Activated naive CD8-positive, alpha-beta T cell treated with anti-CD3 and anti-CD28 coated beads for 36 hours (primary cell): ENCODE measurements around the gene WFDC1. TPM values are rescaled to one million over a fixed set of nuclear protein-coding genes. Genes with fewer than 3 reads are reported as not detected.

Experiments
- DNase-seq: peaks from one replicate; pipeline ENCODE4 v3.0.0; 2021
- H3K27ac Mint-ChIP-seq: one replicate; pipeline ENCODE4 v1.8.0; 2022; ENCODE audit warnings: mild to moderate bottlenecking, moderate library complexity, mixed read lengths
- H3K27me3 Mint-ChIP-seq: one replicate; pipeline ENCODE4 v1.8.0; 2022; ENCODE audit warnings: mild to moderate bottlenecking, mixed read lengths
- H3K36me3 Mint-ChIP-seq: one replicate; pipeline ENCODE4 v1.8.0; 2021; ENCODE audit warnings: mild to moderate bottlenecking, mixed read lengths
- H3K4me1 Mint-ChIP-seq: one replicate; pipeline ENCODE4 v1.8.0; 2021; ENCODE audit warnings: mixed read lengths
- H3K4me3 Mint-ChIP-seq: one replicate; pipeline ENCODE4 v1.8.0; 2022; ENCODE audit warnings: mild to moderate bottlenecking, moderate library complexity, mixed read lengths
- H3K9me3 Mint-ChIP-seq: one replicate; pipeline ENCODE4 v1.8.0; 2022; ENCODE audit warnings: mixed read lengths
- total RNA-seq, 2 experiments: library from RNA; stranded (reverse); gene quantifications; one replicate each; pipeline ENCODE4 v1.2.3, GENCODE V29; 2021

WFDC1 gene
- total RNA-seq, 2 experiments from 2014 or later = not detected

GRCh38 chr16:84378567-84378966, 83.9 kb downstream of the WFDC1 start:
- Mint-ChIP-seq H3K36me3 (no peaks in the 10 kb centered on the region), H3K4me1 (peaks cover 2% of the 10 kb centered on the region), H3K27ac (no peak overlapping the region), H3K4me3 (no peak overlapping the region), H3K9me3 (no peaks in the 10 kb centered on the region), H3K27me3 (peaks cover 47% of the 10 kb centered on the region)
- no peak for DNase-seq

GRCh38 chr16:84379008-84379708, 84.5 kb downstream of the WFDC1 start:
- H3K4me3 Mint-ChIP-seq = no peak overlapping the region
- no peaks in the 10 kb centered on the region for H3K9me3 Mint-ChIP-seq
- H3K27me3 Mint-ChIP-seq = peaks cover 44% of the 10 kb centered on the region
- H3K4me1 Mint-ChIP-seq = peaks cover 1% of the 10 kb centered on the region
- H3K36me3 Mint-ChIP-seq = no peaks in the 10 kb centered on the region
- no peak for DNase-seq
- no peak overlapping the region for H3K27ac Mint-ChIP-seq

Other genes with a start within 250 kb of the WFDC1 start
- 10 to 100 TPM; 29.6 to 30.2 TPM for gene MBTPS1, start 177.9 kb upstream of the WFDC1 start, total RNA-seq
- gene HSDL1, start 149.7 kb upstream of the WFDC1 start, total RNA-seq = 10 to 100 TPM; 13.2 to 13.9 TPM
- under 1 TPM in 1 of 2 experiments, not detected in 1; 0.33 TPM for gene DNAAF1, start 149.6 kb upstream of the WFDC1 start, total RNA-seq
- 10 to 100 TPM; 53.8 to 54.3 TPM for gene TAF1C, start 107.8 kb upstream of the WFDC1 start, total RNA-seq
- gene ADAD2, start 103.7 kb upstream of the WFDC1 start, total RNA-seq = 1 to 10 TPM in 1 of 2 experiments, under 1 TPM in 1; 0.66 to 1.5 TPM
- not detected for gene KCNG4, start 54.9 kb upstream of the WFDC1 start, total RNA-seq
- not detected for gene ATP2C2, start 73.7 kb downstream of the WFDC1 start, total RNA-seq
- 10 to 100 TPM; 10.4 to 11.3 TPM for gene MEAK7, start 209.8 kb downstream of the WFDC1 start, total RNA-seq